ENCODE data around the gene BANF1.

The BANF1 gene

GRCh38 chr11:65967329-65967934, 34.9 kb upstream of the BANF1 start:
- Histone ChIP-seq H3K4me3 (replicated peaks; ENCODE audit: low read depth, low read length) (no peak overlapping the region), H3K27me3 (replicated peaks; ENCODE audit: control insufficient read depth, insufficient read depth, low read length) (no peaks in the 10 kb centered on the region), H3K36me3 (ENCODE audit: control insufficient read depth, insufficient read depth, low read length) (peaks cover 43% of the 10 kb centered on the region)
- no peak for DNase-seq (ENCODE audit: extremely low read depth, insufficient read length)
- TF ChIP-seq CTCF (IDR thresholded peaks at IDR 0.05; ENCODE audit: insufficient read depth, low read length, poor library complexity, severe bottlenecking), result no peak

GRCh38 chr11:65968600-65969482, 33.5 kb upstream of the BANF1 start:
- no peaks in the 10 kb centered on the region for H3K27me3 ChIP-seq (replicated peaks; ENCODE audit: control insufficient read depth, insufficient read depth, low read length)
- TF ChIP-seq CTCF (IDR thresholded peaks at IDR 0.05; ENCODE audit: insufficient read depth, low read length, poor library complexity, severe bottlenecking), result no peak
- H3K36me3 ChIP-seq (ENCODE audit: control insufficient read depth, insufficient read depth, low read length), result peaks cover 46% of the 10 kb centered on the region
- no peak for DNase-seq (ENCODE audit: extremely low read depth, insufficient read length)
- no peak overlapping the region for H3K4me3 ChIP-seq (replicated peaks; ENCODE audit: low read depth, low read length)

GRCh38 chr11:65972116-65972515, 30.2 kb upstream of the BANF1 start:
- DNase-seq (ENCODE audit: extremely low read depth, insufficient read length), result no peak
- Histone ChIP-seq H3K27me3 (replicated peaks; ENCODE audit: control insufficient read depth, insufficient read depth, low read length) (no peaks in the 10 kb centered on the region), H3K36me3 (ENCODE audit: control insufficient read depth, insufficient read depth, low read length) (peaks cover 21% of the 10 kb centered on the region), H3K4me3 (replicated peaks; ENCODE audit: low read depth, low read length) (no peak overlapping the region)
- TF ChIP-seq CTCF (IDR thresholded peaks at IDR 0.05; ENCODE audit: insufficient read depth, low read length, poor library complexity, severe bottlenecking), result no peak

GRCh38 chr11:65973439-65974110, 28.7 kb upstream of the BANF1 start:
- Histone ChIP-seq H3K36me3 (ENCODE audit: control insufficient read depth, insufficient read depth, low read length) (peaks cover 24% of the 10 kb centered on the region), H3K4me3 (replicated peaks; ENCODE audit: low read depth, low read length) (no peak overlapping the region), H3K27me3 (replicated peaks; ENCODE audit: control insufficient read depth, insufficient read depth, low read length) (no peaks in the 10 kb centered on the region)
- DNase-seq (ENCODE audit: extremely low read depth, insufficient read length), result no peak
- no peak for TF ChIP-seq CTCF (IDR thresholded peaks at IDR 0.05; ENCODE audit: insufficient read depth, low read length, poor library complexity, severe bottlenecking)

GRCh38 chr11:65975771-65976170, 26.5 kb upstream of the BANF1 start:
- TF ChIP-seq CTCF (IDR thresholded peaks at IDR 0.05; ENCODE audit: insufficient read depth, low read length, poor library complexity, severe bottlenecking), result no peak
- peaks cover 26% of the 10 kb centered on the region for H3K36me3 ChIP-seq (ENCODE audit: control insufficient read depth, insufficient read depth, low read length)
- no peak overlapping the region for H3K4me3 ChIP-seq (replicated peaks; ENCODE audit: low read depth, low read length)
- no peak for DNase-seq (ENCODE audit: extremely low read depth, insufficient read length)
- H3K27me3 ChIP-seq (replicated peaks; ENCODE audit: control insufficient read depth, insufficient read depth, low read length), result no peaks in the 10 kb centered on the region
